PFSK-1 (cell line): ENCODE results near the gene SHISAL1.

Experiments
- POLR2AphosphoS5 ChIP-seq: IDR thresholded peaks from 2 replicates; pipeline ENCODE4 v1.6.1; 2012; ENCODE audit warnings: low read depth, mild to moderate bottlenecking, control low read depth, low read length, moderate library complexity
- SIN3A ChIP-seq: IDR thresholded peaks from 2 replicates; pipeline ENCODE4 v1.6.1; 2012; ENCODE audit warnings: mild to moderate bottlenecking, low read length, moderate library complexity, borderline replicate concordance; ENCODE audit not compliant: insufficient read depth
- TAF1 ChIP-seq: IDR thresholded peaks from 2 replicates; pipeline ENCODE4 v1.6.1; 2012; ENCODE audit warnings: low read length, control low read depth, borderline replicate concordance; ENCODE audit not compliant: insufficient read depth
- TF ChIP-seq, protein P1 (sequence below), 2 experiments: IDR thresholded peaks; 2 replicates each; pipeline versions ENCODE4 v1.6.1 to v1.8.0; 2011 to 2012; ENCODE audit warnings: low read depth in 2 of 2, low read length in 2 of 2, control low read depth in 1 of 2, inconsistent platforms in 1 of 2, mild to moderate bottlenecking in 1 of 2, moderate library complexity in 1 of 2; ENCODE audit not compliant: insufficient read depth in 1 of 2

DNA sequence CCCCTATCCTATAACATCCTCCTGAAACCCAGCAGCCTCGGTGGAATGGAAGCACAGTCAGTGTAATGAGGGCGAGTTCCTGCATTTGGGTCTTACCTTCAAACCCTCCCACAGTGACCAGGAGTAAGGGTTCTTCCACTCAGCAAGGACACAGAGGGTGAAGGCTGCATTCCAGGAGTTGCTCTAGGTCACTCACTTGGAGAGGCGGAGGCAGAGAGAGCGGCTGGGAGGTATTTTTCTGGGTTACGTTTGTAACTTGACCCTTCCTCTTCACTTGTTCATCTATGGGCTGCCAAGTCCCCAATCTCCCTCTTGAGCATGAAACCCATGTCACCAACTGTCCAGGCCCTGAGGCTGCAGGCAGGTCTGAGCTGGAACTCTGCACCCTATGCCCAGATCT, 36.8 kb upstream of the SHISAL1 start:
- TF ChIP-seq POLR2AphosphoS5, result no peak
- no peak for TF ChIP-seq SIN3A
- TF ChIP-seq, protein P1, sequence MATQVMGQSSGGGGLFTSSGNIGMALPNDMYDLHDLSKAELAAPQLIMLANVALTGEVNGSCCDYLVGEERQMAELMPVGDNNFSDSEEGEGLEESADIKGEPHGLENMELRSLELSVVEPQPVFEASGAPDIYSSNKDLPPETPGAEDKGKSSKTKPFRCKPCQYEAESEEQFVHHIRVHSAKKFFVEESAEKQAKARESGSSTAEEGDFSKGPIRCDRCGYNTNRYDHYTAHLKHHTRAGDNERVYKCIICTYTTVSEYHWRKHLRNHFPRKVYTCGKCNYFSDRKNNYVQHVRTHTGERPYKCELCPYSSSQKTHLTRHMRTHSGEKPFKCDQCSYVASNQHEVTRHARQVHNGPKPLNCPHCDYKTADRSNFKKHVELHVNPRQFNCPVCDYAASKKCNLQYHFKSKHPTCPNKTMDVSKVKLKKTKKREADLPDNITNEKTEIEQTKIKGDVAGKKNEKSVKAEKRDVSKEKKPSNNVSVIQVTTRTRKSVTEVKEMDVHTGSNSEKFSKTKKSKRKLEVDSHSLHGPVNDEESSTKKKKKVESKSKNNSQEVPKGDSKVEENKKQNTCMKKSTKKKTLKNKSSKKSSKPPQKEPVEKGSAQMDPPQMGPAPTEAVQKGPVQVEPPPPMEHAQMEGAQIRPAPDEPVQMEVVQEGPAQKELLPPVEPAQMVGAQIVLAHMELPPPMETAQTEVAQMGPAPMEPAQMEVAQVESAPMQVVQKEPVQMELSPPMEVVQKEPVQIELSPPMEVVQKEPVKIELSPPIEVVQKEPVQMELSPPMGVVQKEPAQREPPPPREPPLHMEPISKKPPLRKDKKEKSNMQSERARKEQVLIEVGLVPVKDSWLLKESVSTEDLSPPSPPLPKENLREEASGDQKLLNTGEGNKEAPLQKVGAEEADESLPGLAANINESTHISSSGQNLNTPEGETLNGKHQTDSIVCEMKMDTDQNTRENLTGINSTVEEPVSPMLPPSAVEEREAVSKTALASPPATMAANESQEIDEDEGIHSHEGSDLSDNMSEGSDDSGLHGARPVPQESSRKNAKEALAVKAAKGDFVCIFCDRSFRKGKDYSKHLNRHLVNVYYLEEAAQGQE (IDR thresholded peaks at IDR 0.05; ENCODE audit: insufficient read depth in 1 of 2, low read depth in 2 of 2, low read length in 2 of 2), result no peak
- TF ChIP-seq TAF1, result no peak
